Uterus (tissue), 2 donors: ENCODE results near the gene ITGA6.

Experiments
- CTCF ChIP-seq, 4 experiments: fragments of 200-600 bp in 2 of 4; fragments of 450-650 bp in 2 of 4; sonication (generic) in 2 of 4; IDR thresholded peaks; one replicate each; pipeline ENCODE4 v1.5.1; 2016 to 2019; ENCODE audit warnings: antibody characterized with exemption in 4 of 4, mild to moderate bottlenecking in 2 of 4, moderate library complexity in 1 of 4
- POLR2A ChIP-seq, 2 donors: fragments of 450-650 bp; IDR thresholded peaks; one replicate each; pipeline ENCODE4 v1.6.1; 2016; ENCODE audit warnings: antibody characterized with exemption in 2 of 2, mild to moderate bottlenecking in 1 of 2, moderate library complexity in 1 of 2

GRCh38 chr2:172454404-172455120 lies 27.2 kb downstream of the ITGA6 start:
- TF ChIP-seq CTCF (IDR thresholded peaks at IDR 0.05) (no peak), POLR2A (IDR thresholded peaks at IDR 0.05) (no peak)
